SK-N-SH (cell line): ENCODE results near the gene HINT2.

ENCODE experiments used
- CTCF ChIP-seq: fragments of 200-600 bp; sonication (generic); IDR thresholded peaks from 2 replicates; pipeline ENCODE4 v1.6.1; 2017; ENCODE audit warnings: antibody characterized with exemption, mild to moderate bottlenecking, moderate library complexity
- EP300 ChIP-seq, 2 experiments: IDR thresholded peaks; 2 replicates each; pipeline versions ENCODE4 v1.4.0 to v1.6.1; 2012; ENCODE audit warnings: borderline replicate concordance in 1 of 2, low read depth in 1 of 2, low read length in 1 of 2
- GABPA ChIP-seq: IDR thresholded peaks from 2 replicates; pipeline ENCODE4 v1.4.0; 2012; ENCODE audit warnings: low read depth, mild to moderate bottlenecking
- GATA2 ChIP-seq: sonication (generic); formaldehyde crosslinking; IDR thresholded peaks from 2 replicates; pipeline ENCODE4 v1.5.0; 2020; ENCODE audit warnings: mild to moderate bottlenecking, missing genetic modification reagents
- RAD21 ChIP-seq: IDR thresholded peaks from 2 replicates; pipeline ENCODE4 v1.6.1; 2012; ENCODE audit warnings: mild to moderate bottlenecking, low read length
- REST ChIP-seq: IDR thresholded peaks from 2 replicates; pipeline ENCODE4 v1.6.1; 2012; ENCODE audit warnings: mild to moderate bottlenecking, low read depth, low read length, moderate library complexity
- SMC3 ChIP-seq: IDR thresholded peaks from 2 replicates; pipeline ENCODE4 v1.6.1; 2012; ENCODE audit warnings: low read depth, low read length, improper control_type of control experiment
- TEAD4 ChIP-seq: IDR thresholded peaks from 2 replicates; pipeline ENCODE4 v1.4.0; 2012; ENCODE audit warnings: mild to moderate bottlenecking, borderline replicate concordance; ENCODE audit not compliant: insufficient read depth
- YY1 ChIP-seq: IDR thresholded peaks from 2 replicates; pipeline ENCODE4 v1.4.0; 2012; ENCODE audit warnings: low read depth, mild to moderate bottlenecking
- TF ChIP-seq, protein P1 (sequence below): IDR thresholded peaks from 2 replicates; pipeline ENCODE4 v1.4.0; 2012; ENCODE audit warnings: low read depth
- TF ChIP-seq, protein P2 (sequence below): IDR thresholded peaks from 2 replicates; pipeline ENCODE4 v1.4.0; 2012; ENCODE audit warnings: low read depth, borderline replicate concordance

DNA sequence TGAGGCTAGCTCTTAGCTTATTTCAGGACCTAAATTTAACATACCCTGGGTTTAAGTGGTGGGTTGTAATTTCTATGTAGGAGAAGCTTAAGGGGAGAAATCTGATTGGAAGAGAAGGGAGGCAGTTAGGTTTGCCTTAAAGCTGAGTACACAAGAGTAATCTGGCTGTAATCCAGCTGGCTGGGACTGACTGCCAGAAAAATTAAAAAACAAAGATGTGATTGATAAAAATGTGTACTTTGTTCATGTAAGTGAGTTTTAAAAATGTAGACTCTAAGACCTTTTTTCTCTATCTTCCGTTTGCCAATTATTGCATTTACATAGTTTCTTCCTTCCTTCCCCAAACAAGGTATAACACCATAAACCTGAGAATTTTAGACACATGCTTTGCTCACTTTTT lies 43.3 kb downstream of the HINT2 start:
- TF ChIP-seq, protein P1, sequence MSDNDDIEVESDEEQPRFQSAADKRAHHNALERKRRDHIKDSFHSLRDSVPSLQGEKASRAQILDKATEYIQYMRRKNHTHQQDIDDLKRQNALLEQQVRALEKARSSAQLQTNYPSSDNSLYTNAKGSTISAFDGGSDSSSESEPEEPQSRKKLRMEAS: no peak
- TF ChIP-seq CTCF (no peak), REST (no peak), GATA2 (CRISPR knock-in tag) (0 out of 2 replicates have a peak, but pooled peaks have one; percentile 14), SMC3 (no peak), RAD21 (no peak), TEAD4 (no peak), EP300 (IDR thresholded peaks at IDR 0.05; ENCODE audit: borderline replicate concordance in 1 of 2, low read depth in 1 of 2, low read length in 1 of 2) (no peak), GABPA (no peak), YY1 (no peak)
- TF ChIP-seq, protein P2, sequence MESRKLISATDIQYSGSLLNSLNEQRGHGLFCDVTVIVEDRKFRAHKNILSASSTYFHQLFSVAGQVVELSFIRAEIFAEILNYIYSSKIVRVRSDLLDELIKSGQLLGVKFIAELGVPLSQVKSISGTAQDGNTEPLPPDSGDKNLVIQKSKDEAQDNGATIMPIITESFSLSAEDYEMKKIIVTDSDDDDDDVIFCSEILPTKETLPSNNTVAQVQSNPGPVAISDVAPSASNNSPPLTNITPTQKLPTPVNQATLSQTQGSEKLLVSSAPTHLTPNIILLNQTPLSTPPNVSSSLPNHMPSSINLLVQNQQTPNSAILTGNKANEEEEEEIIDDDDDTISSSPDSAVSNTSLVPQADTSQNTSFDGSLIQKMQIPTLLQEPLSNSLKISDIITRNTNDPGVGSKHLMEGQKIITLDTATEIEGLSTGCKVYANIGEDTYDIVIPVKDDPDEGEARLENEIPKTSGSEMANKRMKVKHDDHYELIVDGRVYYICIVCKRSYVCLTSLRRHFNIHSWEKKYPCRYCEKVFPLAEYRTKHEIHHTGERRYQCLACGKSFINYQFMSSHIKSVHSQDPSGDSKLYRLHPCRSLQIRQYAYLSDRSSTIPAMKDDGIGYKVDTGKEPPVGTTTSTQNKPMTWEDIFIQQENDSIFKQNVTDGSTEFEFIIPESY: no peak
